T-cell (primary cell): ENCODE measurements around the gene RIC3. TPM values are rescaled to one million over a fixed set of nuclear protein-coding genes. Genes with fewer than 3 reads are reported as not detected.

Experiments used
- ATAC-seq, 4 experiments: fragments of 200-7000 bp in 3 of 4; fragments of 150-1000 bp in 1 of 4; cut with Tn5 transposase; replicated peaks in 1 of 4; 1 replicate in 3 of 4; 2 replicates in 1 of 4; pipeline ENCODE4 v1.10.0; 2021; ENCODE audit warnings: moderate library complexity in 3 of 4, mild to moderate bottlenecking in 2 of 4, moderate number of reproducible peaks in 1 of 4
- CTCF ChIA-PET, 2 donors: fragments of 300-600 bp; sonication (Branson Sonifier 250); formaldehyde crosslinking; loops; one replicate each; lab custom pipeline; 2022; ENCODE audit warnings: antibody characterized with exemption in 2 of 2; lab: Charles Lee
- POLR2A ChIA-PET, 2 donors: fragments of 300-600 bp; sonication (Branson Sonifier 250); formaldehyde crosslinking; loops; one replicate each; lab custom pipeline; 2022; ENCODE audit warnings: antibody characterized with exemption in 2 of 2; lab: Charles Lee
- DNase-seq, 35 experiments: peaks; one replicate each; pipeline versions ENCODE4 v3.0.0 to v3.0.0-alpha.2; 2013 to 2023
- H3K27ac ChIP-seq: one replicate; pipeline ENCODE4 v1.5.1; 2013; ENCODE audit warnings: low read length
- H3K27me3 ChIP-seq, 2 experiments: replicated peaks in 1 of 2; 1 replicate in 1 of 2; 2 replicates in 1 of 2; pipeline versions ENCODE4 v1.6.1 to v1.7.0; 2013; ENCODE audit warnings: low read length in 1 of 2, mixed read lengths in 1 of 2; ENCODE audit not compliant: control insufficient read depth in 2 of 2, insufficient read depth in 2 of 2; ENCODE audit errors: extremely low read depth in 1 of 2
- H3K36me3 ChIP-seq, 2 donors: 1 replicate in 1 of 2; 2 replicates in 1 of 2; pipeline versions ENCODE4 v1.6.1 to v1.7.0; 2013; ENCODE audit warnings: low read length in 1 of 2; ENCODE audit not compliant: control insufficient read depth in 2 of 2, insufficient read depth in 1 of 2; ENCODE audit errors: extremely low read depth in 1 of 2
- H3K4me1 ChIP-seq, 2 experiments: 1 replicate in 1 of 2; 2 replicates in 1 of 2; pipeline versions ENCODE4 v1.6.1 to v1.7.0; 2013; ENCODE audit warnings: low read length in 2 of 2, mixed read lengths in 1 of 2; ENCODE audit not compliant: insufficient read depth in 2 of 2, control insufficient read depth in 1 of 2; ENCODE audit errors: extremely low read depth in 1 of 2
- H3K4me3 ChIP-seq, 2 donors: 1 replicate in 1 of 2; 2 replicates in 1 of 2; pipeline versions ENCODE4 v1.5.1 to v1.7.0; 2013; ENCODE audit warnings: mild to moderate bottlenecking in 2 of 2, low read length in 1 of 2, moderate library complexity in 1 of 2; ENCODE audit not compliant: control insufficient read depth in 1 of 2; ENCODE audit errors: extremely low read depth in 1 of 2
- H3K9me3 ChIP-seq: 2 replicates; pipeline ENCODE4 v1.7.0; 2013
- H3K27ac Mint-ChIP-seq, 2 donors: one replicate each; pipeline ENCODE4 v1.8.0; 2020 to 2021; ENCODE audit warnings: mild to moderate bottlenecking in 2 of 2, mixed read lengths in 2 of 2
- H3K27me3 Mint-ChIP-seq, 2 donors: one replicate each; pipeline ENCODE4 v1.8.0; 2021 to 2022; ENCODE audit warnings: mixed read lengths in 2 of 2
- H3K36me3 Mint-ChIP-seq: one replicate; pipeline ENCODE4 v1.8.0; 2021; ENCODE audit warnings: mixed read lengths
- H3K4me1 Mint-ChIP-seq, 3 donors: one replicate each; pipeline ENCODE4 v1.8.0; 2020 to 2022; ENCODE audit warnings: mixed read lengths in 3 of 3, mild to moderate bottlenecking in 1 of 3
- H3K4me3 Mint-ChIP-seq, 3 donors: one replicate each; pipeline ENCODE4 v1.8.0; 2020 to 2022; ENCODE audit warnings: mild to moderate bottlenecking in 3 of 3, mixed read lengths in 3 of 3, moderate library complexity in 3 of 3
- H3K9me3 Mint-ChIP-seq, 3 donors: one replicate each; pipeline ENCODE4 v1.8.0; 2020 to 2022; ENCODE audit warnings: mixed read lengths in 3 of 3
- WGBS: methylation state at CpG from one replicate; pipeline ENCODE4 v1.1.5; 2013; ENCODE audit warnings: missing lambda C conversion rate; ENCODE audit not compliant: insufficient coverage; 5-methylcytosine and 5-hydroxymethylcytosine counted together
- total RNA-seq, 35 experiments: library from RNA in 6 of 35; stranded (reverse) in 6 of 35; fragments of 120-200 nt in 1 of 35; gene quantifications; one replicate each; pipeline versions ENCODE4 v1.2.1 to v1.2.4 and lab custom pipeline; 2013 to 2026

The RIC3 gene
- total RNA-seq, 5 donors from 2014 or later (not counting 1 experiment from before 2014, with no cell fraction given): 32.0 to 47.5 (median 37.5) TPM

- CTCF ChIA-PET: interaction anchor here in 1 of 2 donors (2.6 kb wide), 1 partner anchor 10 kb away, joined by 7 read pairs; no protein-coding TSS in a partner anchor
- H3K36me3 Mint-ChIP-seq: no peaks in the 10 kb centered on the region
- DNase-seq: no peak
Observed at GRCh38 chr11:8203414-8203715, 34.5 kb upstream of the RIC3 start.

GRCh38 chr11:8202516-8203413, 33.9 kb upstream of the RIC3 start:
- no peak for ATAC-seq
- H3K9me3 ChIP-seq: no peaks in the 10 kb centered on the region
- Mint-ChIP-seq H3K27ac (no peak overlapping the region), H3K36me3 (no peaks in the 10 kb centered on the region), H3K4me1 (peaks cover 6 to 13% (median 9%) of the 10 kb centered on the region in 3 donors), H3K9me3 (no peaks in the 10 kb centered on the region), H3K27me3 (peaks cover 30 to 42% of the 10 kb centered on the region in 2 donors), H3K4me3 (no peak overlapping the region)
- H3K27me3 ChIP-seq: peaks cover 0 to 38% of the 10 kb centered on the region in 2 experiments
- CTCF ChIA-PET: interaction anchor here (0.6 to 2.6 kb wide), 2 partner anchors 9 to 44 kb away, joined by 3 to 7 read pairs; no protein-coding TSS in a partner anchor
- POLR2A ChIA-PET: interaction anchor here in 1 of 2 donors (0.6 kb wide), 1 partner anchor 114 kb away, joined by 3 read pairs; no protein-coding TSS in a partner anchor
- no peak overlapping the region for H3K4me3 ChIP-seq
- DNase-seq: no peak
- no peaks in the 10 kb centered on the region for H3K36me3 ChIP-seq
- H3K4me1 ChIP-seq: peaks cover 0 to 3% of the 10 kb centered on the region in 2 experiments
- WGBS: 86% methylated on average over 11 of the region's 11 CpGs
- H3K27ac ChIP-seq: no peak overlapping the region

More at GRCh38 chr11:8203414-8203715, 34.5 kb upstream of the RIC3 start:
- H3K9me3 Mint-ChIP-seq: no peaks in the 10 kb centered on the region
- Histone ChIP-seq H3K27ac (no peak overlapping the region), H3K36me3 (no peaks in the 10 kb centered on the region), H3K9me3 (no peaks in the 10 kb centered on the region), H3K4me3 (no peak overlapping the region), H3K4me1 (peaks cover 0 to 3% of the 10 kb centered on the region in 2 experiments), H3K27me3 (peaks cover 0 to 43% of the 10 kb centered on the region in 2 experiments)
- no peak overlapping the region for H3K4me3 Mint-ChIP-seq
- no peak overlapping the region for H3K27ac Mint-ChIP-seq
- H3K27me3 Mint-ChIP-seq: peaks cover 26 to 44% of the 10 kb centered on the region in 2 donors
- ATAC-seq: no peak
- H3K4me1 Mint-ChIP-seq: peaks cover 6 to 13% (median 9%) of the 10 kb centered on the region in 3 donors
- POLR2A ChIA-PET: interaction anchor here in 1 of 2 donors (0.6 kb wide), 1 partner anchor 115 kb away, joined by 3 read pairs; no protein-coding TSS in a partner anchor
- 100% methylated on average over 1 of the region's 2 CpGs for WGBS

- no peak overlapping the region for H3K4me3 ChIP-seq
- 100% methylated on average over 1 of the region's 4 CpGs for WGBS
- ChIA-PET CTCF (interaction anchor here in 1 of 2 donors (1.4 kb wide), 1 partner anchor 9 kb away, joined by 4 read pairs; no protein-coding TSS in a partner anchor), POLR2A (no interaction called here)
- H3K4me3 Mint-ChIP-seq: no peak overlapping the region
- no peak for ATAC-seq
- H3K9me3 ChIP-seq: no peaks in the 10 kb centered on the region
- H3K36me3 Mint-ChIP-seq: no peaks in the 10 kb centered on the region
- H3K27me3 ChIP-seq: peaks cover 0 to 29% of the 10 kb centered on the region in 2 experiments
- peak in 1 of 35 experiments; percentile 39 for DNase-seq
- peaks cover 0 to 3% of the 10 kb centered on the region in 2 experiments for H3K4me1 ChIP-seq
- peaks cover under 1 to 10% (median 4%) of the 10 kb centered on the region in 3 donors for H3K4me1 Mint-ChIP-seq
- H3K27ac ChIP-seq: no peak overlapping the region
- H3K27ac Mint-ChIP-seq: no peak overlapping the region
- no peaks in the 10 kb centered on the region for H3K36me3 ChIP-seq
- no peaks in the 10 kb centered on the region for H3K9me3 Mint-ChIP-seq
- H3K27me3 Mint-ChIP-seq: peaks cover 34 to 37% of the 10 kb centered on the region in 2 donors
Observed at GRCh38 chr11:8201644-8202365, 33.0 kb upstream of the RIC3 start.

- CTCF ChIA-PET: interaction anchor here in 1 of 2 donors (1.0 kb wide), 2 partner anchors 18 to 363 kb away, joined by 3 to 4 read pairs; no protein-coding TSS in a partner anchor
- Mint-ChIP-seq H3K36me3 (no peaks in the 10 kb centered on the region), H3K27ac (no peak overlapping the region), H3K4me1 (no peaks in the 10 kb centered on the region), H3K9me3 (no peaks in the 10 kb centered on the region), H3K4me3 (no peak overlapping the region), H3K27me3 (peaks cover 31 to 40% of the 10 kb centered on the region in 2 donors)
- ATAC-seq (no peak), DNase-seq (no peak)
- WGBS: 100% methylated on average over 1 of the region's 2 CpGs
- H3K36me3 ChIP-seq: no peaks in the 10 kb centered on the region
- no peak overlapping the region for H3K4me3 ChIP-seq
- H3K4me1 ChIP-seq: no peaks in the 10 kb centered on the region
- no peak overlapping the region for H3K27ac ChIP-seq
- POLR2A ChIA-PET: no interaction called here
- peaks cover 0 to 16% of the 10 kb centered on the region in 2 experiments for H3K27me3 ChIP-seq
- H3K9me3 ChIP-seq: no peaks in the 10 kb centered on the region
Observed at GRCh38 chr11:8199676-8200075, 30.9 kb upstream of the RIC3 start.

GRCh38 chr11:8196749-8197148, 27.9 kb upstream of the RIC3 start:
- no peak for ATAC-seq
- H3K27ac ChIP-seq: no peak overlapping the region
- H3K27ac Mint-ChIP-seq: no peak overlapping the region
- ChIA-PET CTCF (interaction anchor here in 1 of 2 donors (1.1 kb wide), 1 partner anchor 12 kb away, joined by 3 read pairs; no protein-coding TSS in a partner anchor), POLR2A (no interaction called here)
- H3K4me1 Mint-ChIP-seq: no peaks in the 10 kb centered on the region
- H3K27me3 ChIP-seq: peaks cover 0 to 24% of the 10 kb centered on the region in 2 experiments
- peaks cover 0 to 3% of the 10 kb centered on the region in 2 experiments for H3K4me1 ChIP-seq
- peaks cover 36 to 38% of the 10 kb centered on the region in 2 donors for H3K27me3 Mint-ChIP-seq
- no peaks in the 10 kb centered on the region for H3K36me3 Mint-ChIP-seq
- no peaks in the 10 kb centered on the region for H3K9me3 Mint-ChIP-seq
- H3K9me3 ChIP-seq: no peaks in the 10 kb centered on the region
- DNase-seq: no peak
- H3K4me3 ChIP-seq: no peak overlapping the region
- no peak overlapping the region for H3K4me3 Mint-ChIP-seq
- H3K36me3 ChIP-seq: no peaks in the 10 kb centered on the region

GRCh38 chr11:8194956-8195355, 26.1 kb upstream of the RIC3 start:
- CTCF ChIA-PET: interaction anchor here in 1 of 2 donors (1.4 kb wide), 1 partner anchor 13 kb away, joined by 4 read pairs; no protein-coding TSS in a partner anchor
- Histone ChIP-seq H3K9me3 (no peaks in the 10 kb centered on the region), H3K27ac (no peak overlapping the region), H3K27me3 (peaks cover 0 to 25% of the 10 kb centered on the region in 2 experiments), H3K4me3 (no peak overlapping the region), H3K36me3 (no peaks in the 10 kb centered on the region), H3K4me1 (peaks cover 0 to 3% of the 10 kb centered on the region in 2 experiments)
- H3K9me3 Mint-ChIP-seq: no peaks in the 10 kb centered on the region
- 79% methylated on average over 4 of the region's 4 CpGs for WGBS
- no peaks in the 10 kb centered on the region for H3K4me1 Mint-ChIP-seq
- H3K27me3 Mint-ChIP-seq: peaks cover 36 to 42% of the 10 kb centered on the region in 2 donors
- DNase-seq: no peak
- no peak for ATAC-seq
- H3K4me3 Mint-ChIP-seq: no peak overlapping the region
- H3K27ac Mint-ChIP-seq: no peak overlapping the region
- POLR2A ChIA-PET: no interaction called here
- H3K36me3 Mint-ChIP-seq: no peaks in the 10 kb centered on the region
